PC-3 (cell line): ENCODE data around the gene FAM81A. TPM values are rescaled to one million over a fixed set of nuclear protein-coding genes. Genes with fewer than 3 reads are reported as not detected.

Experiments
- ATAC-seq: fragments of 200-7000 bp; cut with Tn5 transposase; 2 replicates; pipeline ENCODE4 v1.9.1; 2020; ENCODE audit warnings: mild to moderate bottlenecking, moderate library complexity
- BruUV-seq: library from RNA; stranded (reverse); fragments of 400-500 nt; replicated peaks from 2 replicates; lab custom pipeline; 2021; lab: Mats Ljungman, UMichigan
- CTCF ChIA-PET: fragments of 300-600 bp; sonication (Branson Sonifier 250); formaldehyde crosslinking; loops from one replicate; lab custom pipeline; 2022; ENCODE audit warnings: antibody characterized with exemption; lab: Charles Lee
- POLR2A ChIA-PET: fragments of 300-600 bp; sonication (Branson Sonifier 250); formaldehyde crosslinking; loops from one replicate; lab custom pipeline; 2022; ENCODE audit warnings: antibody characterized with exemption; ENCODE audit not compliant: unreplicated experiment; lab: Charles Lee
- DNase-seq: peaks from one replicate; pipeline ENCODE4 v3.0.0-alpha.2; 2015
- H2AFZ ChIP-seq: fragments of 300-600 bp; sonication (generic); 2 replicates; pipeline ENCODE4 v1.6.0; 2016; ENCODE audit warnings: antibody characterized with exemption, low read length
- H3F3A ChIP-seq: fragments of 300-600 bp; sonication (generic); one replicate; pipeline ENCODE4 v1.6.0; 2017; ENCODE audit warnings: antibody characterized with exemption, low read length, control low read depth, mild to moderate bottlenecking; ENCODE audit not compliant: unreplicated experiment
- H3K27ac ChIP-seq: fragments of 300-600 bp; sonication (generic); 2 replicates; pipeline ENCODE4 v1.5.1; 2016; ENCODE audit warnings: mild to moderate bottlenecking, low read length
- H3K27me3 ChIP-seq: fragments of 300-600 bp; sonication (generic); 2 replicates; pipeline ENCODE4 v1.6.1; 2016; ENCODE audit warnings: low read length, mixed read lengths
- H3K36me3 ChIP-seq: fragments of 300-600 bp; sonication (generic); 2 replicates; pipeline ENCODE4 v1.6.1; 2016; ENCODE audit warnings: low read depth, mixed run types, low read length, mixed read lengths
- H3K4me1 ChIP-seq: fragments of 300-600 bp; sonication (generic); 2 replicates; pipeline ENCODE4 v1.5.1; 2016; ENCODE audit warnings: low read length; ENCODE audit not compliant: insufficient read depth
- H3K4me2 ChIP-seq: fragments of 300-600 bp; sonication (generic); 2 replicates; pipeline ENCODE4 v1.6.0; 2016; ENCODE audit warnings: low read length
- H3K4me3 ChIP-seq: fragments of 300-600 bp; sonication (generic); 2 replicates; pipeline ENCODE4 v1.5.1; 2016; ENCODE audit warnings: mild to moderate bottlenecking, low read length, mixed read lengths
- H3K79me2 ChIP-seq: fragments of 300-600 bp; sonication (generic); 2 replicates; pipeline ENCODE4 v1.6.1; 2017; ENCODE audit warnings: low read length, mixed read lengths
- H3K9ac ChIP-seq: fragments of 300-600 bp; sonication (generic); 2 replicates; pipeline ENCODE4 v1.6.0; 2016; ENCODE audit warnings: mild to moderate bottlenecking, low read length
- H3K9me2 ChIP-seq: fragments of 300-600 bp; sonication (generic); replicated peaks from 2 replicates; pipeline ENCODE4 v1.6.1; 2016; ENCODE audit warnings: mixed run types, low read length, mixed read lengths
- H3K9me3 ChIP-seq: fragments of 300-600 bp; sonication (generic); 2 replicates; pipeline ENCODE4 v1.6.1; 2016; ENCODE audit warnings: low read length, mixed read lengths
- H4K20me1 ChIP-seq: fragments of 300-600 bp; sonication (generic); 2 replicates; pipeline ENCODE4 v1.6.1; 2016; ENCODE audit warnings: low read length, mixed read lengths
- CTCF ChIP-seq: fragments of 300-600 bp; sonication (generic); conservative IDR thresholded peaks from 2 replicates; pipeline ENCODE4 v1.5.1; 2017; ENCODE audit warnings: antibody characterized with exemption, low read depth, mild to moderate bottlenecking, low read length
- EZH2 ChIP-seq: fragments of 300-600 bp; sonication (generic); IDR thresholded peaks from one replicate; pipeline ENCODE4 v1.6.1; 2017; ENCODE audit warnings: antibody characterized with exemption, mild to moderate bottlenecking, low read length; ENCODE audit not compliant: unreplicated experiment
- EZH2phosphoT487 ChIP-seq: fragments of 300-600 bp; sonication (generic); IDR thresholded peaks from 2 replicates; pipeline ENCODE4 v1.6.1; 2018; ENCODE audit warnings: mild to moderate bottlenecking, antibody characterized with exemption, low read length, borderline replicate concordance
- intact Hi-C: fragments of 100-400 bp; cut with micrococcal nuclease; formaldehyde crosslinking; loops from 2 replicates; pipeline ENCODE4 v1.9.0; 2023
- total RNA-seq: library from RNA; depleted of rRNA; stranded (reverse); fragments of >200 nt; gene quantifications from 2 replicates; pipeline ENCODE4 v1.2.3, GENCODE V29; 2014

The FAM81A gene
- total RNA-seq, 1 experiment from 2014 or later, result 2.5 TPM

GRCh38 chr15:59532770-59533379 lies 94.9 kb downstream of the FAM81A start:
- H3K27ac ChIP-seq, result no peak overlapping the region
- TF ChIP-seq EZH2phosphoT487 (no peak), CTCF (peak; percentile 84)
- no peaks in the 10 kb centered on the region; the same call in 1 of the 2 replicates for H3K4me1 ChIP-seq
- H3K9me2 ChIP-seq, result no peaks in the 10 kb centered on the region
- POLR2A ChIA-PET, result interaction anchor here (0.6 kb wide), 1 partner anchor 103 kb away, joined by 4 read pairs; no protein-coding TSS in a partner anchor
- H3K4me3 ChIP-seq, result no peak overlapping the region
- no peaks in the 10 kb centered on the region for H3K9me3 ChIP-seq
- ATAC-seq (peak; percentile 22; the same call in 1 of the 2 replicates), DNase-seq (peak; percentile 67)
- peak overlapping the region; percentile 48; the same call in 1 of the 2 replicates for H2AFZ ChIP-seq
- H3K9ac ChIP-seq, result no peak overlapping the region
- CTCF ChIA-PET, result interaction anchor here (0.5 to 1.3 kb wide), 5 partner anchors 35 to 105 kb away, joined by 3 to 6 read pairs (median 5); no protein-coding TSS in a partner anchor
- BruUV-seq, result no TSS peak
- no peaks in the 10 kb centered on the region for H3K36me3 ChIP-seq
- H3K27me3 ChIP-seq, result no peaks in the 10 kb centered on the region
- H3F3A ChIP-seq, result no peaks in the 10 kb centered on the region
- intact Hi-C loops, result loop anchor here (1.0 to 2.0 kb wide), 3 partner anchors 30 to 109 kb away; no protein-coding TSS in a partner anchor
- no peaks in the 10 kb centered on the region for H3K79me2 ChIP-seq
- peak overlapping the region; percentile 47; the same call in 1 of the 2 replicates for H3K4me2 ChIP-seq
- no peaks in the 10 kb centered on the region for H4K20me1 ChIP-seq

- H3K4me1 ChIP-seq, result peaks cover 9% of the 10 kb centered on the region; the same call in 1 of the 2 replicates
- H2AFZ ChIP-seq, result no peak overlapping the region
- CTCF ChIA-PET, result no interaction called here
- no peak overlapping the region for H3K9ac ChIP-seq
- H3K4me3 ChIP-seq, result no peak overlapping the region
- DNase-seq (no peak), ATAC-seq (no peak)
- no peak overlapping the region for H3K4me2 ChIP-seq
- H3K27me3 ChIP-seq, result no peaks in the 10 kb centered on the region
- no peaks in the 10 kb centered on the region for H3F3A ChIP-seq
- no peaks in the 10 kb centered on the region for H3K79me2 ChIP-seq
- intact Hi-C loops, result no loop called here
- H3K9me3 ChIP-seq, result no peaks in the 10 kb centered on the region
- POLR2A ChIA-PET, result no interaction called here
- no peaks in the 10 kb centered on the region for H3K36me3 ChIP-seq
- H4K20me1 ChIP-seq, result no peaks in the 10 kb centered on the region
- TF ChIP-seq CTCF, result no peak
- no peak for TF ChIP-seq EZH2phosphoT487
- no peak for TF ChIP-seq EZH2
- H3K27ac ChIP-seq, result no peak overlapping the region
- BruUV-seq, result no TSS peak
- H3K9me2 ChIP-seq, result no peaks in the 10 kb centered on the region
These were observed 98.6 kb downstream of the FAM81A start for GRCh38 chr15:59536553-59536952.

GRCh38 chr15:59537403-59537802 lies 99.4 kb downstream of the FAM81A start:
- Histone ChIP-seq H3K79me2 (no peaks in the 10 kb centered on the region), H3K27me3 (no peaks in the 10 kb centered on the region), H3K9ac (no peak overlapping the region), H4K20me1 (no peaks in the 10 kb centered on the region), H3K4me2 (no peak overlapping the region), H3K4me1 (peaks cover 9% of the 10 kb centered on the region; the same call in 1 of the 2 replicates), H3K9me3 (no peaks in the 10 kb centered on the region), H3K27ac (no peak overlapping the region), H3F3A (no peaks in the 10 kb centered on the region), H2AFZ (no peak overlapping the region), H3K4me3 (no peak overlapping the region), H3K36me3 (no peaks in the 10 kb centered on the region), H3K9me2 (no peaks in the 10 kb centered on the region)
- CTCF ChIA-PET, result no interaction called here
- no peak for ATAC-seq
- BruUV-seq, result no TSS peak
- POLR2A ChIA-PET, result no interaction called here
- no peak for DNase-seq
- no peak for TF ChIP-seq EZH2
- TF ChIP-seq CTCF, result no peak
- no peak for TF ChIP-seq EZH2phosphoT487
- intact Hi-C loops, result no loop called here
